BJ (cell line): Measurements from ENCODE around the gene KIAA0930. TPM values are rescaled to one million over a fixed set of nuclear protein-coding genes. Genes with fewer than 3 reads are reported as not detected.

ENCODE experiments used
- CTCF ChIA-PET: fragments of 350-600 bp; formaldehyde crosslinking; extraction: SDS; loops from one replicate; lab custom pipeline; 2021; ENCODE audit warnings: antibody characterized with exemption, inconsistent platforms; lab: Yijun Ruan, JAX
- POLR2A ChIA-PET: fragments of 300-600 bp; sonication (Branson Sonifier 250); formaldehyde crosslinking; extraction: SDS; loops from one replicate; lab custom pipeline; 2021; ENCODE audit warnings: antibody characterized with exemption; lab: Charles Lee
- DNase-seq: peaks from one replicate; pipeline ENCODE4 v3.0.0-alpha.2; 2011; ENCODE audit warnings: low read depth
- H3K27me3 ChIP-seq: 2 replicates; pipeline ENCODE4 v1.6.0; 2011; ENCODE audit warnings: low read length; ENCODE audit not compliant: control insufficient read depth, insufficient read depth
- H3K36me3 ChIP-seq: 2 replicates; pipeline ENCODE4 v1.5.1; 2011; ENCODE audit warnings: low read length; ENCODE audit not compliant: control insufficient read depth, insufficient read depth
- H3K4me3 ChIP-seq: 2 replicates; pipeline ENCODE4 v1.5.1; 2011; ENCODE audit warnings: low read depth, mild to moderate bottlenecking, control low read depth, low read length
- polyA plus RNA-seq: library from polyadenylated mRNA; depleted of rRNA; stranded (reverse); fragments of >200 nt; gene quantifications from 2 replicates; pipeline ENCODE4 v1.2.3, GENCODE V29; 2011
- TF ChIP-seq, protein P1 (sequence below): IDR thresholded peaks from 2 replicates; pipeline ENCODE4 v1.5.1; 2011; ENCODE audit warnings: low read depth, mild to moderate bottlenecking, control low read depth, inconsistent platforms, low read length, moderate library complexity; ENCODE audit not compliant: insufficient read depth

The KIAA0930 gene
- polyA plus RNA-seq, 1 experiment = 64.0 TPM

DNA sequence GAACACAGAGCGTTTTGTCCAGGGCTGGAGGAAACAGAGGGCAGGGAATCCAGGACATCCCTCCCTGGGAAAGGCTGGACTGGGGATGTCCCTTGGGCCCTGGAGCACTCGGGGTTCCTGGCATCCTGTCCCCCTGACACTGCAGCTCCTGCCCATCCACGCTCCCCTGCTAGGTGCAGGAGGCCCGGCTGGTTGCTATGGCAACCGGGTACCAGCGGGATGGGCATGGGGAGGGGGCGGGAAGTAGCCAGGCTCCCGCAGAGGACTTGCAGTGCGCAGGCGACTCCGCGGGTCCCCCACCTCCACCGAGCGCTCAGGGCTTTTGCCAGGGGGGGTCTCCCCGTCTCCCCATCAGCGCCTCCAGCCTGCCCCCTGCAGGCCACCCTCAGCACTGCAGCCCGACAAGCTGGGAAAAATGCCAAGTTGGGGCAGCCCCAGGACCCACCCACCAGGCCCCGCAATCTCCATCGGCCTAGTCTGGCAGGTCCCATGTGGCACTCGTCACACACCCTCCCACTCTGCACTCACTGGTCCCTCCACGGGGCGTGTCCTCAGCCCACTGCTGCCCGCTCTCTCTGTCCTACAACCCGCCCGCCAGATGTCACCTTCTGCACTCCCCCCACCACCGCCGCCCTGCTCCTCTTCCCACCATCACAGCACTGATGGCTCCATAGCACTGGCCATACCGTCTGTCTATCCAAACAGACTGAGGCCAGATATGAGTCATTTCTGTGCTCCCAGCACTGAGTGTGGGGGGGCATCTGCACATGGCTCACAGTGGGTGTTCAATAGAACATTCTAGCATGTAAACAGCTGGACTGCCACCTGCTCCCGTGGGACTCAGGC lies 31.5 kb downstream of the KIAA0930 start:
- Histone ChIP-seq H3K36me3 (peaks cover 12% of the 10 kb centered on the region), H3K4me3 (no peak overlapping the region), H3K27me3 (no peaks in the 10 kb centered on the region)
- DNase-seq = no peak
- ChIA-PET POLR2A (no interaction called here), CTCF (interaction anchor here (0.9 to 1.7 kb wide), 13 partner anchors 9 to 113 kb away, joined by 3 to 8 read pairs (median 3); no protein-coding TSS in a partner anchor)
- TF ChIP-seq, protein P1, sequence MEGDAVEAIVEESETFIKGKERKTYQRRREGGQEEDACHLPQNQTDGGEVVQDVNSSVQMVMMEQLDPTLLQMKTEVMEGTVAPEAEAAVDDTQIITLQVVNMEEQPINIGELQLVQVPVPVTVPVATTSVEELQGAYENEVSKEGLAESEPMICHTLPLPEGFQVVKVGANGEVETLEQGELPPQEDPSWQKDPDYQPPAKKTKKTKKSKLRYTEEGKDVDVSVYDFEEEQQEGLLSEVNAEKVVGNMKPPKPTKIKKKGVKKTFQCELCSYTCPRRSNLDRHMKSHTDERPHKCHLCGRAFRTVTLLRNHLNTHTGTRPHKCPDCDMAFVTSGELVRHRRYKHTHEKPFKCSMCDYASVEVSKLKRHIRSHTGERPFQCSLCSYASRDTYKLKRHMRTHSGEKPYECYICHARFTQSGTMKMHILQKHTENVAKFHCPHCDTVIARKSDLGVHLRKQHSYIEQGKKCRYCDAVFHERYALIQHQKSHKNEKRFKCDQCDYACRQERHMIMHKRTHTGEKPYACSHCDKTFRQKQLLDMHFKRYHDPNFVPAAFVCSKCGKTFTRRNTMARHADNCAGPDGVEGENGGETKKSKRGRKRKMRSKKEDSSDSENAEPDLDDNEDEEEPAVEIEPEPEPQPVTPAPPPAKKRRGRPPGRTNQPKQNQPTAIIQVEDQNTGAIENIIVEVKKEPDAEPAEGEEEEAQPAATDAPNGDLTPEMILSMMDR = peak; percentile 83

DNA sequence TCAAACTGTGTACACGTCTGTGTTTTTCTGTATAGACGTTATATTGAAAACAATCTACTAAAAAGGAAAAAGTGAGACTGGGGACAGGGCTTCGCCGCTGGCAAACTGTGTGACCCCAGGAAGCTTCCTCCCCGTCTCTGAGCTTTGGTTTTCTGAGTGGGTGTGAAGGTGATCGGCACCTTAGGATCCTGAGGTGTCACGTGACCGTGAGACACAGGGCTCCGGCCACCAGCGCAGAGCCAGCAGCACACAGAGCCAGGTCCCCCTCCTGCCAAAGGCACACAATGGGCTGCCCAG lies 32.0 kb downstream of the KIAA0930 start:
- DNase-seq = no peak
- TF ChIP-seq, protein P1 = no peak
- no peak overlapping the region for H3K4me3 ChIP-seq
- POLR2A ChIA-PET = no interaction called here
- H3K36me3 ChIP-seq = peaks cover 16% of the 10 kb centered on the region
- H3K27me3 ChIP-seq = no peaks in the 10 kb centered on the region
- CTCF ChIA-PET = interaction anchor here (1.0 to 1.7 kb wide), 10 partner anchors 10 to 112 kb away, joined by 3 to 8 read pairs (median 3); no protein-coding TSS in a partner anchor

DNA sequence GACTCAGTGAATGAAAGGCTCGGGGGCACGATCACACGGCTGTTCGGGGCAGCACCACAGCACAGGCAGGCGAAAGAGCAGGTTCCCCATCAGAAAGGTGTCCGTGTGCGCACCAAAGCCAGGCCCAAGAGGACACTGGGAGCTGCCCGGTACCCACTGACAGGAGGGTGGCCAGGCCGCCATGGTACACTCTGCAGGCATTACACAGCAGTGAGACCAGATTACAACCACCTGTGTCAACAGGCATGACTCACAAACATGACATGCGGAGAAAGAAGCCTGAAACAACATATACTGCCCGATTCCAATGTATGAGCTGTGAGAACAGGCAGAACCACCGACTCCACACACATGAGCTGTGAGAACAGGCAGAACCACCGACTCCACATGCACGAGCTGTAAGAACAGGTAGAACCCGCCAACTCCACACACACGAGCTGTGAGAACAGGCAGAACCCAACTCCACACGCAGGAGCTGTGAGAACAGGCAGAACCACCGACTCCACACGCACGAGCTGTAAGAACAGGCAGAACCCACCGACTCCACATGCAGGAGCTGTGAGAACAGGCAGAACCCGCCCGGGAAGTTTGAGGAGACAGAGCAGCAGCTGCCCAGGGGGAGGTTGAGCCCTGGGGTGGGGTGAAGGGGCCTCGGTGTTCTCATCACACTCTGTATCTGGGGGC lies 32.6 kb downstream of the KIAA0930 start:
- DNase-seq = no peak
- H3K27me3 ChIP-seq = no peaks in the 10 kb centered on the region
- CTCF ChIA-PET = interaction anchor here (1.0 to 1.7 kb wide), 8 partner anchors 10 to 112 kb away, joined by 3 to 8 read pairs (median 4); no protein-coding TSS in a partner anchor
- POLR2A ChIA-PET = no interaction called here
- TF ChIP-seq, protein P1 = no peak
- H3K4me3 ChIP-seq = no peak overlapping the region
- H3K36me3 ChIP-seq = peaks cover 17% of the 10 kb centered on the region

DNA sequence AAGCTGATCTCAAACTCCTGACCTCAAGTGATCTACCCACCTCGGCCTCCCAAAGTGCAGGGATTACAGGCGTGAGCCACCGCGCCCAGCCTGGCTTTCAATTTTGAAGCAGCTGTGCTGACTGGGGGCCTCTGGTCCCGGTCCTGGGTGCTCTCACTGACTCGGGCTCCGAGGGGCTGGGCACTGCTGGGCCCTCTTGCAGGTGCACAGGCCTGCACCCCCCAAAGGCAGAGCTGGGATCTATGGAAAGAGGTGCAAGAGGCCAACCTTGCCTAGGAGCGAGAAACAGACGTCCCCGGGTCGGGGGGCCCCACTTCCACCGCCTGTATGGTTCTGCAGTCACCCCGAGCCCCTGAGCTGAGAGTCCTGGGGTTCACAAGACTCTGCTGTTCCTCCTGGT lies 33.2 kb downstream of the KIAA0930 start:
- no peaks in the 10 kb centered on the region for H3K27me3 ChIP-seq
- no peak for DNase-seq
- no peak overlapping the region for H3K4me3 ChIP-seq
- TF ChIP-seq, protein P1 = no peak
- CTCF ChIA-PET = interaction anchor here (1.4 kb wide), 1 partner anchor 26 kb away, joined by 3 read pairs; no protein-coding TSS in a partner anchor
- peaks cover 21% of the 10 kb centered on the region for H3K36me3 ChIP-seq
- POLR2A ChIA-PET = no interaction called here

DNA sequence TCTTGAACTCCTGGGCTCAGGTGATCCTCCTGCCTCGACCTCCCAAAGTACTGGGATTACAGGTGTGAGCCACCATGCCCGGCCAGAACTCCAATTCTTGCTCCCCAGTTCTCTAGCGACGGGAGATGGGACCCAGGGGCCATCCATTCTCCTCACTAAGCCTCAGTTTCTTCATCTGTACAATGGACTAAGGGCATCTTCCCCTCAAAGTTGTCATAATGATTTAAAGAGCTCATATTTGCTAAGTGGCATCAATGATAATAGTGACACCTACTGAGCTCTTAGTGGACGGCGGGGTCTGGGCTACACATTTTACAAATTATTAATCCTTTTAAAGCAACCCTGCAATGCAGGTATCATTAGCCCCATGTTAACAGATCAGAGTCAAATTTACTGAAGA lies 34.5 kb downstream of the KIAA0930 start:
- TF ChIP-seq, protein P1 = no peak
- Histone ChIP-seq H3K36me3 (peaks cover 26% of the 10 kb centered on the region), H3K4me3 (no peak overlapping the region), H3K27me3 (no peaks in the 10 kb centered on the region)
- no peak for DNase-seq
- CTCF ChIA-PET = interaction anchor here (0.7 kb wide), 1 partner anchor 11 kb away, joined by 3 read pairs; no protein-coding TSS in a partner anchor
- POLR2A ChIA-PET = no interaction called here
